ENCODE measurements around the gene GALK1.
"Not testable (repeated sequence)": the region's sequence is repeated elsewhere in the genome, so short reads cannot be mapped to it uniquely, and the experiment has no call there.

The GALK1 gene

DNA sequence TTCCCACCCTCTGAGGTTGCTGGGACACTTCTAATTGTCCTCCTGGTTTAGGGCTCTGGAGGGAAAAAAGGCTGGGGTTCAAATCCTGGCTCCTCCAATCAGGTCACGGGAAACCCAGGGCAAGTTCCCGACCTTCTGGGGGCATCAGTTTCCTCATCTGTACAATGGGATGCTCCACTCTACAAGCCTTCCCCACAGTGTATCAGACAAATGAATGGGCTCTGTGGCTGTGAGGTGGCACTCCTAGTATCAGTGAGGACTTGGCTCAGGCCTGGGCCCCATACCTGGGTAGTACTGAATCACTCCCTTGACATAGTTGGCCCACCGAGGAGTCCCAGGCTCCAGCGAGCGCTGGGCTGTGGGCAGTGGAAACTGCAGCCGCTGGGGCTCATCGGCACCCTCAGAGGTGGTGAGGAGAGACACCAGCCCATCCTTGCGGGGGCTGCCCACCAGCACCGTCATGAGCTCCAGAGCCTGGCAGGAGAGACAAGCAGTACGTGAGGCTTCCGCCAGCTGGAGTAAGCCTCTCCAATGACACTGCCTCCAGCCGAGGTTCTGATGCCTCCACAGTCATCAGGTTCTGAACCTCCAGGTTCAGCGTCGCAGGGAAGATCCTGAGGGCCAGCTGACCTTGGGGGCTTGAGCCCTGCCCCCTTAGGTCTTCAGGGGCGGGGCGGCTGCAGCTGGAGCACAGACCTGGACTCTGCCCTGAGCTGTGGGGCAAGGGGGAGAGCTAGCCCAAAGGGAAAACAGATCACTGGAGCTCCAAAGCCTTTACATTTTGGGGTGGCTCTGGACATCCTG lies 1.2 kb downstream of the GALK1 start:
- no peak for DNase-seq

DNA sequence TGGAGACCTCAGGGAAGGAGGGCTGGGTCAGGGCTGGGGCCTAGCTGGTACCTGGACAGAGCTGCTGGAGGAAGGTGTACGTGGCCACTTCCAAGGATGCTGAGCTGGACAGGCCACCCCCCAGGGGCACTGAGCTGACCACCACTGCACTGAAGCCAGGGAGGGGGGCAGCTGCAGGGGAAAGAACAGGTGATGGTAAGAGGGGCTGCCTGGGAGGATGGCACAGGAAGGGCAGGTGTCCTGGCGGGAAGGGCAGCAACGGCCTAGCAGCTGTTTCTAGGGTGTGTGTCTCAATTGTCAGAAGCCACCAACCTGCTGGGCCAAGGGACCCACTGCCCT lies 1.8 kb downstream of the GALK1 start:
- DNase-seq = no peak

DNA sequence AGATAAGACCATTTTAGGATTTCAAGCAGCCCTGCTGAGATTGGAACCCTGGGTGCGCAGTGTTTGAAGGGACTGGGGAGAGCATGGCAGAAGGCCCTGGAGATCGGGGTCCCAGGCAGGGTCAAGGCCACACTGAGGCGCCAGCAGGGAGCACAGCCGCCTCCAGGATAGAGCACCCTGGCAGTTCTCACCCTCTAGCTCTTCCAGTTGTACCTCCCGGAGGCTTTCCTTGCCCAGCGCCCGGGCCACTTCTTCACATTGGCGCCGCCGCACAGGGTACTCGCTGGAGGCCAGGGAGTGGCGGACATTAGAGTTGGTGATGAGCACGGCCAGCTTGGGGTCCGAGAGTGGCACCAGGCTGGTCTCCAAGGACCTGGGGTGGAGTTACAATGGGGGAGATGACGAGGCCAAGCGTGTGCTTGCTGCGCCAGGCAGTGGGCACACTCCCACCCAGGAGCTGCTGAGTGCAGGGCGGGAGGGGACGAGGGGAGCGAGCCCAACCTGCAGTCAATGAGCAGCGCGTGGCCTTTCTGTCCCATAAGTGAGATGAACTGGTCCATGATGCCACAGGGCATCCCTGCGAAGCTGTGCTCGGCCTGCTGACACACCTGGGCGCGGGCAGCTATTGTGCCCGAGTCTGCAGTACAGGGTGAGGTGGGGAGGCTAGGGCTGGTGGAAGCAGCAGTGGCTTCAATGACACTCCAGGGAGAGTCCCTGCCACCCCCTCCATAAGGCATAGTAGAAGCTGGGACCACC lies 2.3 kb downstream of the GALK1 start:
- DNase-seq = no peak

DNA sequence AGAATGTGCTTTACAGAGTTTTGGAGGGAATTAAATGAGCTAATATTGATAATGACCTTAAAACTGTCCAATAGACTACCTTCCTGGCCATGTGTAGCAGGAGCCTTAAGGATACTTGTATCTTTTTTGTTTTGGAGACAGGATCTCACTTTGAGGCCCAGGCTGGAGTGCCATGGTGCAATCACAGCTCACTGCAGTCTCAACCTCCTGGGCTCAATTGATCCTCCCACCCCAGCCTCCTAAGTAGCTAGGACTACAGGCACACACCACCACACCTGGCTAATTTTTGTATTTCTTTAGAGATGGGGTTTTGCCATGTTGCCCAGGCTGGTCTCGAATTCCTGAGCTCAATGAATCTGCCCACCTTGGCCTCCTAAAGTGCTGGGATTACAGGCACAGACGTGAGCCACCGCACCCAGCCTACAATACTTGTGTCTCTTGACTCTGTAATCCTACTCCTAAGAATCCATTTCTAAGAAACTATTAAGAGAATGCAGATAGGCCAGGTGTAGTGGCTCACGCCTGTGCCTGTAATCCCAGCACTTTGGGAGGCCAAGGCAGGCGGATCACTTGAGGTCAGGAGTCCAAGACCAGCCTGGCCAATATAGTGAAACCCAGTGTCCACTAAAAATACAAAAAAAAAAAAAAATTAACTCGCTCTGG lies 4.9 kb downstream of the GALK1 start:
- DNase-seq = not testable (repeated sequence)

DNA sequence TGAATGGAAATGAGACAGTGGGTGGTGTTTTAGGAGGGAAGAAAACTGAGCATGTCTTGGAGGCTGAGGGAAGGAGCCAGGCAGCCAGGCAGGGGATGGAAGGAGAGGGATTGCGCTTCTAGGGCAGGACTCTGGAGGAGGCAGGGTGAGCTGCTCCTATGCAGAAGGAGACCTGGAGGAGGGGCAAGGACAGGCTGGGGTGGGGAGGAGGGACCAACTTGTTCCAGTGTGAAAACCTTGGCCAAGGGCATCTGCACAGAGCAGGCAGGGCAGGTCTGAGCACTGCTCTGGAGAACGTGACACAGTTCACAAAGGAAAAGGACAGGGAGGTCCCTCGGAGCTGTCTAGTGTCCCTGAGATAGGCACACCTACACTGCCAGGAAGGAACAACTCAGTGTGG lies 5.5 kb downstream of the GALK1 start:
- DNase-seq = no peak

DNA sequence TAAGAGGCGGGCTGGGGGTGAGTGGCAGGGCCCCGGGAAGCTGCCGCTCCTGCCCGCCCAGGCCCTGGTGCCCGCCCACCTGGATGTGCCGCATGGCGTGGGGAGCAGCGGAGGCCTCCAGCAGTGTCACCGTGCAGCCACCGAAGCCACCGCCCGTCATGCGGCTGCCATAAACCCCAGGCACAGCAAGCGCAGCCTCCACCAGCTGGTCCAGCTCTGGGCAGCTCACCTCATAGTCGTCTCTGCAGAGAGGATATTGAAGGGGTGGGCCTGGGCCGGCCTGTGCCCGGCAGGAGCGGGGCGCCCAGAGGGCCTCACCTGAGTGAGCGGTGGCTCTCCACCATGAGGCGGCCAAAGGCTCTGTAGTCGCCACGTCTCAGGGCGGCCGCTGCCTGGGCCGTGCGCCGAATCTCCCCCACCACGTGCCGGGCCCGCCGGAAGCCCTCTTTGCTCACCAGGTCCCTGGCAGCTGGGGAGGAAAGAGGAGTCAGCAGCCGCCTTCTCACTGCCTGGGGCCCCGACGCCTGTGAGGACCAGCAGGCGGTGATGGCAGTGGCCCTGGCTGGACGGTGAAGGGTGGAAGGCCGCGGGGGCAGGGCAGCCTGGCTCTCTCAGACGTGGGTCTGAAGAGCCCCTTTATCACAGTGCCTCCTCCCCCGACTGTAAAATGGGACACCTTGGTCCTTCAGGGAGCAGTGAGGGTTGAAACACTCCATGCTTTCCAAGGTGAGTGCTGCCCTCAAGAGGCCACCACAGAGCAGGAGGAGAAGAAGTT lies 6.7 kb downstream of the GALK1 start:
- no peak for DNase-seq

DNA sequence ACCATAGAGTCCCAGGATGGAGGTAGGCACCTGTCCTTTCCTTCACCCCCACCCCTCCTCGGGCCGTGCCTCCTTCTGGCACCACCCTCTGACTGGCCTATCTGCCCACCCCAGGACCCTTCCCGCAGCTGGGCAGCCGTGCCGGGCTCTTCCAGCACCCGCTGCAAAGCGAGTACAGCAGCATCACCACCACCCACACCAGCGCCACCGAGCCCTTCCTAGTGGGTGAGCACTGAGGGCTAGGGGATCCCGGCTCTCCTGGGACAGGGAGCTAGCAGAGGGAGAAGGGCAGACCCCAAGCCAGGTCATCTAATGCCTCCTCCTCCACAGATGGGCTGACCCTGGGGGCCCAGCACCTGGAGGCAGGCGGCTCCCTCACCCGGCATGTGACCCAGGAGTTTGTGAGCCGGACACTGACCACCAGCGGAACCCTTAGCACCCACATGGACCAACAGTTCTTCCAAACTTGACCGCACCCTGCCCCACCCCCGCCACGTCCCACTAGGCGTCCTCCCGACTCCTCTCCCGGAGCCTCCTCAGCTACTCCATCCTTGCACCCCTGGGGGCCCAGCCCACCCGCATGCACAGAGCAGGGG lies 7.8 kb downstream of the GALK1 start:
- no peak for DNase-seq

DNA sequence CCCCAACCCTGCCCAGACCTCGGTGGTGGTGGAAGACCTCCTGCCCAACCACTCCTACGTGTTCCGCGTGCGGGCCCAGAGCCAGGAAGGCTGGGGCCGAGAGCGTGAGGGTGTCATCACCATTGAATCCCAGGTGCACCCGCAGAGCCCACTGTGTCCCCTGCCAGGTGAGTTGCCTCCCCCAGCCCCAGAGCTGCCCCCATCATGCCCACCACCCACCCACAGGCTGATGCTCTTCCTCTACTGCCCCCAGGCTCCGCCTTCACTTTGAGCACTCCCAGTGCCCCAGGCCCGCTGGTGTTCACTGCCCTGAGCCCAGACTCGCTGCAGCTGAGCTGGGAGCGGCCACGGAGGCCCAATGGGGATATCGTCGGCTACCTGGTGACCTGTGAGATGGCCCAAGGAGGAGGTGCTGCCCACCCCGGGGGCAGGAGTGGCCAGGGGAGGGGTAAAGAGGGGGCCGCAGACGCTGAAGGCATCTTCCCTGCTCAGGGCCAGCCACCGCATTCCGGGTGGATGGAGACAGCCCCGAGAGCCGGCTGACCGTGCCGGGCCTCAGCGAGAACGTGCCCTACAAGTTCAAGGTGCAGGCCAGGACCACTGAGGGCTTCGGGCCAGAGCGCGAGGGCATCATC lies 8.4 kb downstream of the GALK1 start:
- no peak for DNase-seq

DNA sequence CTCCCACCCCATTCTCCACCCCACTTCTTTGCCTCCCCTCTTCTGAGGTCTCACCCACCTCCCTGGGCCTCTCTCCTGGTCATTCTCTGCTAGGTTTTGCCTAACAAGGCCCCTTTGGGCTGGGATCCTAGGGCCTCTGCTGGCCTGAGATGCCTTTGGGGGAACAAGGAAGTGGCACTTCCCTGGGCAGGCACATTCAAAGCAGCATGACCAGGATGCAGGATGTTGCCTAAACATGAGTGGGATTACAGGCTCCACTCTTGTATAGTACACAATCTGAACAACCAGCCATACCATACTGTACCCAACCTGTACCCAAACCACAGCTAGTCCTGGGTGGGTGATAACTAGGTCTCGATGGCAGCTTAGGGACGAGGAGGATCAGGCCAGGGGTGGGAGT lies 9.0 kb downstream of the GALK1 start:
- DNase-seq = no peak

DNA sequence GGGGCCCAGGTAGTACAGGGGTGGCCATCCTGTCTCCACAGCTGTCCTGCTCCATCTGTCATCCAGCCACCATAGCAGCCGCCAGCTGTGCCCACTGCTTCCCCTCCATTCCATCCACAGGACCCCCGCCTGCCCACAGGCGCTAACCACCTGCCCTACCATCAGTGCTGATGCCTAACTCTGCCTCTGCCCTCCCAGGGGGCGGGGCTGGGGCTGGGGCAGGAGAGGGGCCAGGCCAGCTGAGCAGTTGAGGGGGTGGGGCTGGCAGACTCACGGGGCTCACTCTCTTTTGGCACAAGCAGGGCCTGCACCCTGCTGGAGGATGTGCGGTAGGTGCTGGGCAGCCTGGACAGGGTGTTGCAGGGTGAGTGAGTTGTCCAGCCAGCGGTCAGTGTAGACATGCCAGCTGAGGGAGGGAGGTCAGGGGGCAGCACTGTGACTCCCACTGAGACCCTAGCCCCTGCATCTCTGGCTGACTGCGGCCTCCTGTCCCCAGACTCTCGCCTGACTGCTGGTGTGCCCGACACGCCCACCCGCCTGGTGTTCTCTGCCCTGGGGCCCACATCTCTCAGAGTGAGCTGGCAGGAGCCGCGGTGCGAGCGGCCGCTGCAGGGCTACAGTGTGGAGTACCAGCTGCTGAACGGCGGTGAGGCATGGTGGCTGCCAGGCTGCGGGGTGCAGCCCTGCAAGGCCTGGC lies 9.6 kb downstream of the GALK1 start:
- DNase-seq = no peak

DNA sequence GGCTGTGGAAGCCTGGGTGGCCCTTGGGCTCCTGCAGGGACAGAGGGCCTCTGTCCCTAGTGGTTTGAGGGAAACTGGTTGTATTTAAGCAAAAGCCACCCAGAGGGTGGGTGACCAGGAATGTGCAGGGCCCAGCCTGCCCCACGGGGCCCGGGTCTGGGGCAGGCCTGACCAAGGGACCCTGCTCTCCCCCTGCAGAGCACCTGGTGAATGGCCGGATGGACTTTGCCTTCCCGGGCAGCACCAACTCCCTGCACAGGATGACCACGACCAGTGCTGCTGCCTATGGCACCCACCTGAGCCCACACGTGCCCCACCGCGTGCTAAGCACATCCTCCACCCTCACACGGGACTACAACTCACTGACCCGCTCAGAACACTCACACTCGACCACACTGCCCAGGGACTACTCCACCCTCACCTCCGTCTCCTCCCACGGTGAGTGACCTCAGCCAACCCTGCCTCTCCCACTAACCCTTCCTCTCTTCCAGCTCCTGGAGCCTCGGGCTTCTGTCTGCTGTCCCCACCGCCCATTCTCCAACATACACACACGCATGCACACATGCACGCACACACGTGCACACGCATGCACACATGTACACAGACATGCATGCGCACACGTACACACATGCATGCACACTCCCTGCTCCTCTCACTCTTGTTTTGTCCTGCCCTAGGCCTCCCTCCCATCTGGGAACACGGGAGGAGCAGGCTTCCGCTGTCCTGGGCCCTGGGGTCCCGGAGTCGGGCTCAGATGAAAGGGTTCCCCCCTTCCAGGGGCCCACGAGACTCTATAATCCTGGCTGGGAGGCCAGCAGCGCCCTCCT lies 10.4 kb downstream of the GALK1 start:
- no peak for DNase-seq

DNA sequence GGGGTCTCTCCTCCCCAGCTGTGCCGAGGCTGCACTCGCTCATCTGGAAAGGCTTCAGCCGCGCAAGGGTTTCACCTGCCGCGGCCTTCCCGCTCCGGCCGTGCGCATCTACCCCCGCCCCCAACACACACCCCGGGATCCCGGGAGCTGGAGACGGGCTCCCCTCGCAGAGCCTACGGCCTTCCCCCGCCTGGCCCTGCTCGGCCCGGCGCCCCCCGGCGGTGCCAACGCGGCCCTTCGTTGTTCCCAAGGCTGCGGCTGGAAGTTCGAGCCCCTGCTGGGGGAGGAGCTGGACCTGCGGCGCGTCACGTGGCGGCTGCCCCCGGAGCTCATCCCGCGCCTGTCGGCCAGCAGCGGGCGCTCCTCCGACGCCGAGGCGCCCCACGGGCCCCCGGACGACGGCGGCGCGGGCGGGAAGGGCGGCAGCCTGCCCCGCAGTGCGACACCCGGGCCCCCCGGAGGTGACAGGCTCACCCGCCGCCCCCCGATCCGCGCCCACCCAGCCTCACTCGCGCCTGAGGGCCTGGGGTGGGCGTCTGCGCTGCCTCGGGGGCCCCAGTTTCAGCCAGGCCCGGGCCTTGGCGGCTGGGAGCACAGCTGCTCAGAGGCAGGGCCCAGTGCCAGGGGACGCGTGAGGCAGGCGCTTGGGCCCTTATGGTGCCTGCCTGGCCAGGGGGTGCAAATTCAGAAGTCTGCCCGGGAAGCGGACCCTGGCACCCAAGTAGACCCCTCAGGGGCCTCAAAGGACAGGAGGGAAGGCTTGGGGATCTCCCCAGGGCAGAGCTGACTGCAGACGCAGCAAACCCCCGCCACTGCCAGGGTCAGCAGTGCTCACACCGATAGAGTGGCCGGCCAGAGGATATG lies 11.2 kb downstream of the GALK1 start:
- DNase-seq = peak; percentile 90

DNA sequence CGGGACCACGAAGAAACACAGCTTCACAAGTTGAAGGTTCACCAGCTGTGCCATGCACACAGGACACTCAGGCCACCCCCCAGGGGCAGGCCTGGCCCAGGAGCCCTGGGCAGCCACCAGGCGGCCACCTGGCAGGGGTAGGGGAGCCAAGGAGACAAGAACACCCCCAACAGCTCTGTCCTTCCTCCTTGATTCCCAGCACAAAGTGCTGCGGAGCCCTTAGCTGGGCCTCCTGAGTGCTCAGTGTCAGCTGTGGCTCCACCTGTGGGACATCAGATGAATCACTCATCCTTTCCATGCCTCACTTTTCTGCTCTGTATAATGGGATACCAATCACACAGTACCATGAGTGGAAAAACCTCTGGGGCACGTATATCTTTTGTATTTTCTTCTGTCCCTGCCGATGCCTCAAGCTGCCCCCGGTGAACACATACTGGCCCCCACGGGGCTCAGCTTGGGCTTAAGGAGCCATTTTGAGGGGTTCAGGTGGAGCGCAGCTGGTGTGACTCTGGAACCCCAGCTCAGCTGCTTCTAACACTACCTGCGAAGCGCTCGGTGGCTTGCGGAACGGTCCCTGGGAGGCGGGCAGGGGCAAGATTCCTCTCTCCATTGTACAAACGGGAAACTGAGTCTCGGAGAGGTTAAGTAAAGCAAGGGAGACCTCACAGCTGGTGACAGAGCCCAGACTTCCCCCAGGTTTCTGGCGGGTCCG lies 12.0 kb downstream of the GALK1 start:
- no peak for DNase-seq

DNA sequence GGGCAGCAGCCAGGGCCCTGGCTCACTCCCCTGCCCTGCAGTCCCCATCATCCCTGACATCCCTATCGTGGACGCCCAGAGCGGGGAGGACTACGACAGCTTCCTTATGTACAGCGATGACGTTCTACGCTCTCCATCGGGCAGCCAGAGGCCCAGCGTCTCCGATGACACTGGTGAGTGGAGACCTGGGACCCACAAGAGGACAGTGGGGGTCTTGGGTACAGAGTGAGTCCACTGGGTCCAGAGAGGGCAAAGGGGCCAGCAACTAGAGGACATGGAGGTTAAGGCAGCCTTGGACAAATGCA lies 12.6 kb downstream of the GALK1 start:
- no peak for DNase-seq

DNA sequence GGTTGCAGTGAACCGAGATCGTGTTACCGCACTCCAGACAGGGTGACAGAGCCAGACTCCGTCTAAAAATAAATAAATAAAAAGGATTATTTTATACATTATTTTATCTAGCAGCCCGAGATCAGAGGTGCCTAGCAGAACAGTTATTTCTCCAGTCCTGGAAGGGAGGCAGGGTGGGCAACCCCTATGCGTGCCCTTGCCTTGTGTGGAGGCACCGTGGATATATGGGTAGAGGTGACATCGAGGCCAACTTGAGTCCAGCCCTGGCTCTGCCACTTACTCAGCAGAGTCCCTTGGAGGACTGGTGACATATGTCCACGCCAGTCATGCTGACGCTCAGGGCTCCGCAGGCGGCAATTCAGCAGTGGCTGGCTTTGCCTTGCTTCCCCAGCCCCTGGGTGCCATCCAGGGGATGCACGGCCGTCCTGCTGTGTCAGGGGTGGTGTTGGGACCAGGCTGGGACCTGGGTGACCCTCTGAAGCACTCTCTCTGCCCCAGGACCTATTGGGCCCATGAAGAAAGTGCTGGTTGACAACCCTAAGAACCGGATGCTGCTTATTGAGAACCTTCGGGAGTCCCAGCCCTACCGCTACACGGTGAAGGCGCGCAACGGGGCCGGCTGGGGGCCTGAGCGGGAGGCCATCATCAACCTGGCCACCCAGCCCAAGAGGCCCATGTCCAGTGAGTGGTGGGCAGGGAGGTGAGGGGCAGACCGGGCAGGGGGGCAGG lies 13.2 kb downstream of the GALK1 start:
- no peak for DNase-seq

DNA sequence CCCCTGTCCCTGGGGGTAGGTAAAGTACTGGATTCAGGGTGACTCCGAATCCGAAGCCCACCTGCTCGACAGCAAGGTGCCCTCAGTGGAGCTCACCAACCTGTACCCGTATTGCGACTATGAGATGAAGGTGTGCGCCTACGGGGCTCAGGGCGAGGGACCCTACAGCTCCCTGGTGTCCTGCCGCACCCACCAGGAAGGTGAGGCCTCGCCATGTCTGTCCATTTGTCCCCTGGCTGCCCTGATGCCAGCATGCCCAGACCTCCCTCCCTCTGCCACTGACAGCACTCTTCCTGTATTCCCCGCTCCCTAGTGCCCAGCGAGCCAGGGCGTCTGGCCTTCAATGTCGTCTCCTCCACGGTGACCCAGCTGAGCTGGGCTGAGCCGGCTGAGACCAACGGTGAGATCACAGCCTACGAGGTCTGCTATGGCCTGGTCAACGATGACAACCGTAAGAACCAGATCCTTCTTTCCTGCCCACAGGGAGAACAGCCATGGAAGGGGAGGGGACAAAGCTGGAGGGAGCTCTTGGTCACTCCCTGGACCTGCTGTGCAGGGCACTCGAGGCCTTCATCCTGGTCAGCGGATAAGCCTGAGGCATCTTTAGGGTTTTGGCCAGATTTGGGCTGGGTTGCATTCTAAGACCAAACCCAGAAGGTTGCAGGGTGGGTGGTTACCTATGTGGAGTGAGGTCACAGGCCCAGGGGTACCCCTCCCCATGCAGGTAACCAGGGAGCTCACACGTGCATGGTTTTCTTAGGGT lies 14.2 kb downstream of the GALK1 start:
- DNase-seq = no peak

DNA sequence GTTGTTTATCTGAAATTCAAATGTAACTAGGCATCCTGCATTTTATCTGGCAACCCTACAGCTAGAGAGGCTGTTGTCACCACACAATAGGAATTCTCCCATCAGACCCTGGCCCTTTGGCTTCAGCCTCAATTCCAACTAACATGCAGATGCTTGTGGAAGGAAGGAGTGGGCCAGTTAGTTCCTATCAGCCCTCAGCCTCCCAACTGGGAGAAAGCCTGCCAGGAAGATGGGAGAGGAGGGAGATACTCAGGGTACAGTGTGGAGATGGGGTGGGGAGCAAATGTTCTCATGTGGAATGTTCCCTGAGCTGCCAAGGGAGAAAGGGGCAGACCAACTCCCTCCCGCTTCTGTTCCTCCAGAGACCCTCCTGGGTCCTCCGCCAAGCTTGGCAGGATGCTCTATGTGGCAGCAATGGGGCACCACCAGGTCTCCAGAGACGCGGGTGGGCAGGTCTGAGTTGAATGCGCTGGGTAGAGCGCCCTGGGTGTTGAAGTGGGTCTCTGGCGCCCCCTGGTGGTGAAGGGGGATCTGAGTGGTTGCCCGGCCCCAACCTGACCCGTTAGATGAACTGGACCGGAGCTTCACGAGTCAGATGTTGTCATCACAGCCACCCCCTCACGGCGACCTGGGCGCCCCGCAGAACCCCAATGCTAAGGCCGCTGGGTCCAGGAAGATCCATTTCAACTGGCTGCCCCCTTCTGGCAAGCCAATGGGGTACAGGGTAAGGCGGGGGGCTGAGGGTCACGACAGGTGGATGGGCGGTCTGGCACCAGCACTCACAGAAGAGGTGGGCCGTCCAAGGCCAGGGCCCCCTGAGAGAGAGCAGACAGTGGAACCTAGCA lies 15.2 kb downstream of the GALK1 start:
- peak; percentile 96 for DNase-seq

Measured in activated effector memory CD4-positive, alpha-beta T cell treated with anti-CD3 and anti-CD28 coated beads, Interleukin-2, amount 50 U/mL, for 16 hours (primary cell).